ENCODE measurements around the gene GOLGA8B.

Gene GOLGA8B

GRCh38 chr15:34597316-34597715 lies 13.9 kb upstream of the GOLGA8B start:
- Histone ChIP-seq H2AFZ (ENCODE audit: low read depth, low read length, severe bottlenecking) (no peak overlapping the region), H3K27me3 (ENCODE audit: low read length) (no peaks in the 10 kb centered on the region), H3F3A (ENCODE audit: insufficient read depth) (no peaks in the 10 kb centered on the region), H3K27ac (ENCODE audit: low read depth, low read length) (no peak overlapping the region), H3K36me3 (ENCODE audit: low read length) (no peaks in the 10 kb centered on the region), H3K4me2 (ENCODE audit: low read depth, low read length, poor library complexity, severe bottlenecking) (no peak overlapping the region), H4K20me1 (ENCODE audit: low read depth, low read length) (no peaks in the 10 kb centered on the region), H3K9me2 (replicated peaks; ENCODE audit: insufficient read depth, low read length) (no peaks in the 10 kb centered on the region), H3K4me3 (ENCODE audit: insufficient read depth, low read length, poor library complexity, severe bottlenecking) (no peak overlapping the region), H3K9ac (ENCODE audit: low read length) (no peak overlapping the region), H3K79me2 (ENCODE audit: insufficient read depth, low read length) (no peaks in the 10 kb centered on the region), H3K9me3 (ENCODE audit: insufficient read depth, low read length) (no peaks in the 10 kb centered on the region)
- TF ChIP-seq EZH2phosphoT487 (conservative IDR thresholded peaks at IDR 0.05; ENCODE audit: low read length) (no peak), CTCF (IDR thresholded peaks at IDR 0.05; ENCODE audit: insufficient read depth, low read length, poor library complexity, severe bottlenecking) (no peak)

- H3K36me3 ChIP-seq (ENCODE audit: low read length): no peaks in the 10 kb centered on the region
- H3K9me2 ChIP-seq (replicated peaks; ENCODE audit: insufficient read depth, low read length): no peaks in the 10 kb centered on the region
- H3K9ac ChIP-seq (ENCODE audit: low read length): no peak overlapping the region
- no peaks in the 10 kb centered on the region for H3K9me3 ChIP-seq (ENCODE audit: insufficient read depth, low read length)
- no peak overlapping the region for H3K27ac ChIP-seq (ENCODE audit: low read depth, low read length)
- no peaks in the 10 kb centered on the region for H3F3A ChIP-seq (ENCODE audit: insufficient read depth)
- no peaks in the 10 kb centered on the region for H4K20me1 ChIP-seq (ENCODE audit: low read depth, low read length)
- no peaks in the 10 kb centered on the region for H3K79me2 ChIP-seq (ENCODE audit: insufficient read depth, low read length)
- H3K27me3 ChIP-seq (ENCODE audit: low read length): no peaks in the 10 kb centered on the region
- H2AFZ ChIP-seq (ENCODE audit: low read depth, low read length, severe bottlenecking): no peak overlapping the region
- TF ChIP-seq CTCF (IDR thresholded peaks at IDR 0.05; ENCODE audit: insufficient read depth, low read length, poor library complexity, severe bottlenecking): no peak
- no peak for TF ChIP-seq EZH2phosphoT487 (conservative IDR thresholded peaks at IDR 0.05; ENCODE audit: low read length)
- H3K4me2 ChIP-seq (ENCODE audit: low read depth, low read length, poor library complexity, severe bottlenecking): no peak overlapping the region
- no peak overlapping the region for H3K4me3 ChIP-seq (ENCODE audit: insufficient read depth, low read length, poor library complexity, severe bottlenecking)
Observed at GRCh38 chr15:34594361-34594760, 10.9 kb upstream of the GOLGA8B start.

GRCh38 chr15:34591306-34591705 lies 7.9 kb upstream of the GOLGA8B start:
- Histone ChIP-seq H4K20me1 (ENCODE audit: low read depth, low read length) (no peaks in the 10 kb centered on the region), H3K9me3 (ENCODE audit: insufficient read depth, low read length) (no peaks in the 10 kb centered on the region), H3K9ac (ENCODE audit: low read length) (no peak overlapping the region), H3K4me2 (ENCODE audit: low read depth, low read length, poor library complexity, severe bottlenecking) (no peak overlapping the region), H3K79me2 (ENCODE audit: insufficient read depth, low read length) (no peaks in the 10 kb centered on the region), H3K4me3 (ENCODE audit: insufficient read depth, low read length, poor library complexity, severe bottlenecking) (no peak overlapping the region), H3K9me2 (replicated peaks; ENCODE audit: insufficient read depth, low read length) (no peaks in the 10 kb centered on the region), H3F3A (ENCODE audit: insufficient read depth) (no peaks in the 10 kb centered on the region), H3K27ac (ENCODE audit: low read depth, low read length) (no peak overlapping the region), H3K36me3 (ENCODE audit: low read length) (no peaks in the 10 kb centered on the region), H2AFZ (ENCODE audit: low read depth, low read length, severe bottlenecking) (no peak overlapping the region), H3K27me3 (ENCODE audit: low read length) (no peaks in the 10 kb centered on the region)
- TF ChIP-seq EZH2phosphoT487 (conservative IDR thresholded peaks at IDR 0.05; ENCODE audit: low read length) (no peak), CTCF (IDR thresholded peaks at IDR 0.05; ENCODE audit: insufficient read depth, low read length, poor library complexity, severe bottlenecking) (no peak)
